K562 (cell line): ENCODE measurements around the gene DAPK2. TPM values are rescaled to one million over a fixed set of nuclear protein-coding genes. Genes with fewer than 3 reads are reported as not detected.
A peak's percentile ranks its signal among the peaks of the same experiment; 100 is the strongest.

Experiments used
- CEBPG ChIP-seq, 3 experiments: fragments of 200-800 bp in 1 of 3; sonication (Bioruptor generic) in 1 of 3; sonication (generic) in 1 of 3; formaldehyde crosslinking in 1 of 3; IDR thresholded peaks in 2 of 3; conservative IDR thresholded peaks in 1 of 3; 2 replicates each; pipeline versions ENCODE4 v1.6.1 to v1.8.0; 2016 to 2022; ENCODE audit warnings: missing compliant biosample characterization in 2 of 3, missing genetic modification characterization in 2 of 3, mild to moderate bottlenecking in 1 of 3, missing genetic modification reagents in 1 of 3
- CHCHD3 ChIP-seq: fragments of 250-450 bp; sonication (Bioruptor Pico); IDR thresholded peaks from 2 replicates; pipeline ENCODE4 v2.1.2; 2022; ENCODE audit warnings: mild to moderate bottlenecking
- CTCFL ChIP-seq: IDR thresholded peaks from 2 replicates; pipeline ENCODE4 v1.6.1; 2011; ENCODE audit warnings: borderline replicate concordance, low read depth, mild to moderate bottlenecking, moderate library complexity, low read length; ENCODE audit not compliant: insufficient read depth, poor library complexity, severe bottlenecking
- E2F6 ChIP-seq, 2 experiments: IDR thresholded peaks; 2 replicates each; pipeline ENCODE4 v1.6.1; 2011; ENCODE audit warnings: borderline replicate concordance in 1 of 2, control low read depth in 1 of 2, low read depth in 1 of 2, low read length in 1 of 2, mild to moderate bottlenecking in 1 of 2, mixed read lengths in 1 of 2, moderate library complexity in 1 of 2; ENCODE audit not compliant: insufficient read depth in 1 of 2, insufficient read length in 1 of 2, poor library complexity in 1 of 2, severe bottlenecking in 1 of 2; ENCODE audit errors: extremely low read depth in 1 of 2
- FOSL1 ChIP-seq: fragments of 200-800 bp; sonication (Bioruptor generic); conservative IDR thresholded peaks from 2 replicates; pipeline ENCODE4 v1.6.1; 2016; ENCODE audit warnings: missing genetic modification characterization, missing compliant biosample characterization
- FOXK1 ChIP-seq: sonication (generic); formaldehyde crosslinking; IDR thresholded peaks from 2 replicates; pipeline ENCODE4 v1.8.0; 2022; ENCODE audit warnings: missing genetic modification reagents, mild to moderate bottlenecking, borderline replicate concordance
- KDM4B ChIP-seq, 2 experiments: fragments of 450-650 bp in 1 of 2; sonication (generic) in 1 of 2; IDR thresholded peaks; 2 replicates each; pipeline ENCODE4 v1.6.1; 2016 to 2017; ENCODE audit warnings: borderline replicate concordance in 2 of 2, antibody characterized with exemption in 1 of 2, low read depth in 1 of 2, mild to moderate bottlenecking in 1 of 2
- LEF1 ChIP-seq: fragments of 450-650 bp; IDR thresholded peaks from 2 replicates; pipeline ENCODE4 v1.6.1; 2016; ENCODE audit warnings: mild to moderate bottlenecking
- MAZ ChIP-seq, 2 experiments: fragments of 450-650 bp in 1 of 2; sonication (generic) in 1 of 2; formaldehyde crosslinking; IDR thresholded peaks in 1 of 2; conservative IDR thresholded peaks in 1 of 2; 2 replicates each; pipeline versions ENCODE4 v1.4.0 to v1.5.0; 2020; ENCODE audit warnings: mild to moderate bottlenecking in 1 of 2, missing genetic modification reagents in 1 of 2
- PATZ1 ChIP-seq: fragments of 250-450 bp; sonication (Bioruptor Pico); IDR thresholded peaks from 2 replicates; pipeline ENCODE4 v1.5.0; 2020; ENCODE audit warnings: mild to moderate bottlenecking, borderline replicate concordance
- POLR2G ChIP-seq: fragments of 200-400 bp; formaldehyde crosslinking; IDR thresholded peaks from 2 replicates; pipeline ENCODE4 v1.6.1; 2017; ENCODE audit warnings: low read depth, mild to moderate bottlenecking, antibody characterized with exemption, low read length, moderate library complexity
- TGIF2 ChIP-seq: sonication (generic); formaldehyde crosslinking; IDR thresholded peaks from 2 replicates; pipeline ENCODE4 v1.8.1; 2022; ENCODE audit warnings: mild to moderate bottlenecking, missing genetic modification reagents, moderate library complexity
- polyA plus RNA-seq, 8 experiments: library from polyadenylated mRNA; depleted of rRNA in 4 of 8; stranded (reverse) in 5 of 8; unstranded in 3 of 8; fragments of >200 nt; fragmentation: Nextera tagmentation in 2 of 8; fragmentation: Illumina TruSeq in 1 of 8; extraction: Ambion mirVana in 2 of 8; extraction: Trizol in 1 of 8; gene quantifications; 2 replicates each; pipeline versions ENCODE4 v1.2.1 to v1.2.3, GENCODE V29; 2011 to 2014; ENCODE audit warnings: inconsistent platforms in 1 of 8, missing spikeins in 1 of 8
- total RNA-seq, 7 experiments: library from RNA; depleted of rRNA in 6 of 7; stranded (reverse); fragments of >200 nt in 6 of 7; fragmentation: Illumina TruSeq in 2 of 7; extraction: Trizol in 2 of 7; gene quantifications; 2 replicates each; pipeline versions ENCODE4 v1.2.1 to v1.2.3, GENCODE V29; 2011 to 2021; ENCODE audit warnings: low replicate concordance in 1 of 7
- TF ChIP-seq, protein P1 (sequence below): fragments of 250-450 bp; sonication (Bioruptor Pico); IDR thresholded peaks from 2 replicates; pipeline ENCODE4 v1.8.0; 2022; ENCODE audit warnings: inconsistent platforms, mild to moderate bottlenecking, moderate library complexity, borderline replicate concordance
- TF ChIP-seq, protein P2 (sequence below): fragments of 450-650 bp; IDR thresholded peaks from 2 replicates; pipeline ENCODE4 v1.6.1; 2016; ENCODE audit warnings: missing biosample characterization, missing genetic modification characterization
- TF ChIP-seq, protein P3 (sequence below): sonication (generic); formaldehyde crosslinking; IDR thresholded peaks from 2 replicates; pipeline ENCODE4 v1.8.0; 2022; ENCODE audit warnings: mild to moderate bottlenecking, low read depth, missing genetic modification reagents

DAPK2 gene
- total and polyA plus RNA-seq, 9 of the 15 experiments (the other 6 are each of a cell fraction or from before 2014, with no cell fraction given) = 0.14 to 5.2 (median 2.2) TPM

GRCh38 chr15:63891079-63891767 is 155.1 kb downstream of the DAPK2 start (continued):
- TF ChIP-seq, protein P1, sequence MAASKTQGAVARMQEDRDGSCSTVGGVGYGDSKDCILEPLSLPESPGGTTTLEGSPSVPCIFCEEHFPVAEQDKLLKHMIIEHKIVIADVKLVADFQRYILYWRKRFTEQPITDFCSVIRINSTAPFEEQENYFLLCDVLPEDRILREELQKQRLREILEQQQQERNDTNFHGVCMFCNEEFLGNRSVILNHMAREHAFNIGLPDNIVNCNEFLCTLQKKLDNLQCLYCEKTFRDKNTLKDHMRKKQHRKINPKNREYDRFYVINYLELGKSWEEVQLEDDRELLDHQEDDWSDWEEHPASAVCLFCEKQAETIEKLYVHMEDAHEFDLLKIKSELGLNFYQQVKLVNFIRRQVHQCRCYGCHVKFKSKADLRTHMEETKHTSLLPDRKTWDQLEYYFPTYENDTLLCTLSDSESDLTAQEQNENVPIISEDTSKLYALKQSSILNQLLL (CRISPR knock-in tag) = no peak
- TF ChIP-seq POLR2G (no peak), E2F6 (IDR thresholded peaks at IDR 0.05; ENCODE audit: borderline replicate concordance in 1 of 2, extremely low read depth in 1 of 2, insufficient read depth in 1 of 2, insufficient read length in 1 of 2, low read depth in 1 of 2, low read length in 1 of 2, poor library complexity in 1 of 2, severe bottlenecking in 1 of 2) (no peak), FOSL1 (tag) (no peak), TGIF2 (CRISPR knock-in tag) (no peak), LEF1 (no peak), FOXK1 (CRISPR knock-in tag) (no peak), KDM4B (IDR thresholded peaks at IDR 0.05; ENCODE audit: borderline replicate concordance in 2 of 2, low read depth in 1 of 2) (no peak), CEBPG (CRISPR knock-in tag; IDR thresholded peaks at IDR 0.05) (no peak), CEBPG (tag; conservative IDR thresholded peaks at IDR 0.05 in 1 of 2, IDR thresholded peaks at IDR 0.05 in 1 of 2) (no peak), PATZ1 (CRISPR knock-in tag) (no peak), MAZ (CRISPR knock-in tag; conservative IDR thresholded peaks at IDR 0.05 in 1 of 2, IDR thresholded peaks at IDR 0.05 in 1 of 2) (no peak), CTCFL (no peak), CHCHD3 (CRISPR knock-in tag) (no peak)
- TF ChIP-seq, protein P2, sequence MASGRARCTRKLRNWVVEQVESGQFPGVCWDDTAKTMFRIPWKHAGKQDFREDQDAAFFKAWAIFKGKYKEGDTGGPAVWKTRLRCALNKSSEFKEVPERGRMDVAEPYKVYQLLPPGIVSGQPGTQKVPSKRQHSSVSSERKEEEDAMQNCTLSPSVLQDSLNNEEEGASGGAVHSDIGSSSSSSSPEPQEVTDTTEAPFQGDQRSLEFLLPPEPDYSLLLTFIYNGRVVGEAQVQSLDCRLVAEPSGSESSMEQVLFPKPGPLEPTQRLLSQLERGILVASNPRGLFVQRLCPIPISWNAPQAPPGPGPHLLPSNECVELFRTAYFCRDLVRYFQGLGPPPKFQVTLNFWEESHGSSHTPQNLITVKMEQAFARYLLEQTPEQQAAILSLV (tag) = no peak
- TF ChIP-seq, protein P3, sequence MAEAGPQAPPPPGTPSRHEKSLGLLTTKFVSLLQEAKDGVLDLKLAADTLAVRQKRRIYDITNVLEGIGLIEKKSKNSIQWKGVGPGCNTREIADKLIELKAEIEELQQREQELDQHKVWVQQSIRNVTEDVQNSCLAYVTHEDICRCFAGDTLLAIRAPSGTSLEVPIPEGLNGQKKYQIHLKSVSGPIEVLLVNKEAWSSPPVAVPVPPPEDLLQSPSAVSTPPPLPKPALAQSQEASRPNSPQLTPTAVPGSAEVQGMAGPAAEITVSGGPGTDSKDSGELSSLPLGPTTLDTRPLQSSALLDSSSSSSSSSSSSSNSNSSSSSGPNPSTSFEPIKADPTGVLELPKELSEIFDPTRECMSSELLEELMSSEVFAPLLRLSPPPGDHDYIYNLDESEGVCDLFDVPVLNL = 0 out of 2 replicates have a peak, but pooled peaks have one; percentile 39
